Epithelial cell of esophagus (primary cell): ENCODE data around the gene GRPR.
A peak's percentile ranks its signal among the peaks of the same experiment; 100 is the strongest.

Experiments
- DNase-seq: peaks from one replicate; pipeline ENCODE4 v3.0.0; 2010; ENCODE audit warnings: low read depth
- H3K4me3 ChIP-seq: 2 replicates; pipeline ENCODE4 v1.5.1; 2011; ENCODE audit warnings: mild to moderate bottlenecking, low read length, control low read depth
- TF ChIP-seq, protein P1 (sequence below): IDR thresholded peaks from 2 replicates; pipeline ENCODE4 v1.5.1; 2011; ENCODE audit warnings: low read depth, mild to moderate bottlenecking, low read length, control low read depth, inconsistent platforms; ENCODE audit not compliant: insufficient read depth; ENCODE audit errors: missing control alignments

Gene GRPR

DNA sequence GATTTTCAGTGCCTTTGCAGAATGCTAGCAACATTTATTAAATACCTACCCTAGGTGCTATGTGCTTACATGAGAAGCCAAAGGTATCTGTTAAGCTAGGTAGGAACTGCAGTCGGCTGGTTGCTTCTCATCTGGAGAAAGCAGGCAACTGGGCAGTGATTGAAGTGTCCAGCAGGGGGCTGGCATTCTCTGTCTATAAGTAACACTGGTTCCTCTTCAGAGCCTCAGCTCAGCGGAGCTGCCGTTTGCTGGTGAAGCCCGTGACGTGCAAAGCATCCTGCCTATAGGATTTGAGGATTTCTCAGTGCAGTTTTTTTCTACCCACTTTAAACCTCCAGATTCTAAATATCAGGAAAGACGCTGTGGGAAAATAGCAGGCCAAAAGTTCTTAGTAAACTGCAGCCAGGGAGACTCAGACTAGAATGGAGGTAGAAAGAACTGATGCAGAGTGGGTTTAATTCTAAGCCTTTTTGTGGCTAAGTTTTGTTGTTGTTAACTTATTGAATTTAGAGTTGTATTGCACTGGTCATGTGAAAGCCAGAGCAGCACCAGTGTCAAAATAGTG, at the start of gene GRPR:
Gene GRPR, plus strand, starts transcription at position 344 of the 565 bp plus-strand sequence. CDS start 389 bp downstream, outside the sequence.
- no peak within 1 kb of the TSS for H3K4me3 ChIP-seq
- TF ChIP-seq, protein P1, sequence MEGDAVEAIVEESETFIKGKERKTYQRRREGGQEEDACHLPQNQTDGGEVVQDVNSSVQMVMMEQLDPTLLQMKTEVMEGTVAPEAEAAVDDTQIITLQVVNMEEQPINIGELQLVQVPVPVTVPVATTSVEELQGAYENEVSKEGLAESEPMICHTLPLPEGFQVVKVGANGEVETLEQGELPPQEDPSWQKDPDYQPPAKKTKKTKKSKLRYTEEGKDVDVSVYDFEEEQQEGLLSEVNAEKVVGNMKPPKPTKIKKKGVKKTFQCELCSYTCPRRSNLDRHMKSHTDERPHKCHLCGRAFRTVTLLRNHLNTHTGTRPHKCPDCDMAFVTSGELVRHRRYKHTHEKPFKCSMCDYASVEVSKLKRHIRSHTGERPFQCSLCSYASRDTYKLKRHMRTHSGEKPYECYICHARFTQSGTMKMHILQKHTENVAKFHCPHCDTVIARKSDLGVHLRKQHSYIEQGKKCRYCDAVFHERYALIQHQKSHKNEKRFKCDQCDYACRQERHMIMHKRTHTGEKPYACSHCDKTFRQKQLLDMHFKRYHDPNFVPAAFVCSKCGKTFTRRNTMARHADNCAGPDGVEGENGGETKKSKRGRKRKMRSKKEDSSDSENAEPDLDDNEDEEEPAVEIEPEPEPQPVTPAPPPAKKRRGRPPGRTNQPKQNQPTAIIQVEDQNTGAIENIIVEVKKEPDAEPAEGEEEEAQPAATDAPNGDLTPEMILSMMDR, result peak; percentile 73

DNA sequence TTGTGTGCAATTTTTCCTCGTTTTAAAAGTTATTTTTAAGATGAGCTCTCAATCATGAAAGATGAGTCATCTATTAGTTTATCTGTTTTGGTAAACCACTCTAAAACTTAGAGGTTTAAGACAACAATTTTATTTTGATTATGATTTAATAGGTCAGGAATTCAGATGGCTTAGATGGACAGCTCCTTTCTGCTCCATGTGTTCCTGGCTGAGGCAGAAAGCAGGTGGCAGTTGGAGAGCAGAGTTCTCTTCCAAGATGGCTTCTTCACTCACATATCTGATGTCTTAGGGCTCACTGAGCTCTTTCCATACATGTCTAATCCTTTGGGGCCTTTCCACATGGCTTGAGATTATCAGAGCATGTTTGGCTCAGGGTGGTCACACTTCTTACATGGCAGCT, 48.3 kb upstream of the GRPR start:
- DNase-seq, result no peak
- TF ChIP-seq, protein P1, result no peak
- H3K4me3 ChIP-seq, result no peak overlapping the region

More for the DNA sequence above, at the start of gene GRPR:
- DNase-seq, result peak; percentile 79

DNA sequence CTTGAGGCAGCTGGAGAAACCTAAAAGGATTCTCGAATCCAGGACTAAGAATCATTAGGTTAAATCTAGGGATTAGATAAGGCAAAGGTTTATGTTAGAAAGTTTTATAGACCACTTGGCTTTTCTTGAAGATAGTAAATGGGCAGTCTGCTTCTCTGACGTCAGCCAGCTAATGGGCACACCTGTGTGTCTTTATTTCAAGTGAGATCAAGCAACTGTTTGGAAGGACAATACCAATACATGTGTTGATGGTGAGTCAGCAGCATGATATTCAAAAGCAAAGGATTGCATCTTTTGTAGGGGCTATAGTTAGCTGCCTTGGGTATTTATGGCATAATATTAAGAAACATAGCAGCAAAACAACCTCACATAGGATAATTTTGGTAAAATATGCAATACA, 46.5 kb upstream of the GRPR start:
- TF ChIP-seq, protein P1, result no peak
- H3K4me3 ChIP-seq, result no peak overlapping the region
- DNase-seq, result peak; percentile 29

DNA sequence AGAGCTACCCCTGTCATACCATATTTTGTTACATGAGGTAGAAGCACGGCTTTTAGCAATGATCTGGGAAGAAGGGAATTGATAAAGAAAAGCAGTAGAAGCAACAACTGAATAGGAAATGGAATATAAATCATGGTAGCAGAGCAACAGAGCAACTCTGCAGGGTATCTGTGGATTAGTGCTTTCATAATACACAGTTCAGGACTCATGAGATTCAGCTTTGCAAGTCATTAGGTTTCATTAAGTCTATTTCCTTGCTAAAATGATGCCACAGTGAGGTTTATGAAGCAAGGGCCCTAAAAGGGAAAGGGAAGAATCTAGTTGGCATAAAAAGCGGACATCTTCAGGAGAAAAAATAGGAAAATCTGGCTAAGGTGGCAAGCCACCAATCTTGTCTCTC, 45.6 kb upstream of the GRPR start:
- no peak for DNase-seq
- TF ChIP-seq, protein P1, result no peak
- H3K4me3 ChIP-seq, result no peak overlapping the region

DNA sequence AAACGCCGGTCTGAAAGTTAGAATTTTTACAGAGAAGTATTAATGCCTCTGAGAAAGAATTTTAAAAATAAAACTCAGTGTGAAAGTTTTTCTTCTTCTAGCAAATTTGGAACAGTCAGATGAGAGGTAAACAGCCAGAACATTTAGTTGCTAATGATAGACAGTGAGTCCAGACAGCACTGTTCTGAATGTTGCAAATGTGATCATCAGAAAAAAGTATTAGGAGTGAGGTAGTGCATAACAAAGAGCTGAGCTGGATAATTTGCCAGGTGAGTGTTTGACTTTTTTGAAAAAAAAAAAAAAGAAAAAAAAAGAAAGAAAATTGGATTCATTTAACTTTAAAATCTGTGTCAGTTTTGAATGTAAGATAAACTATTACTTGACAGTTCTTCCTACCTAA, 42.0 kb upstream of the GRPR start:
- TF ChIP-seq, protein P1, result no peak
- H3K4me3 ChIP-seq, result no peak overlapping the region
- DNase-seq, result no peak

DNA sequence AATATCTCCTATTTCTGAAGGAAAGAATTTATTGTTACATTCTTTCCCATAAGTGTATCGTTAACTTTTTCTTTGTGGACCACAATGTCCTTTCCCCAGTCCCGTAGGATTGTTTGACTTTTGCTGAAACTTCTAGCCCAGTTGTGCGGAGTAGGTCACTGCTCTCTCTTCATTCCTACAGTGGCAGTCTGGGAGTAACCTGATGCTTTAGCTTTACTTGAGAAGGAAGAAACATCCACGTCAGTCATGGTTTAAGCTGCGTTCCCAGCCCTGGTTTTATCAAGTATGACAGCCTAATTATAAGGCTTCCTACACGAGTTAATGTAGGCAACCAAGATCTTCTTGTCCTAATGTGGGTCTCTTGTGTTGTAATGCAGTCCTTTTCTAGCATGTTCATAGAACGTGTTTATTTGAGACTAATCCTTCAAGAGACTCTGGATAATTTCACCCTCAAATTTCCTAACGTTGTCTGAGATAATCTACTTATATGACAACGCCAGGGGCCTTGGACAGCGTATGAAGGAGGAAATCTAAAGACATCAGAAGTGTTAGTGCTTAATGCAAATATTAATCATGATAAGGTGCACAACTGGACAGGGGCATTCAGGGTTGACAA, 40.8 kb upstream of the GRPR start:
- H3K4me3 ChIP-seq, result no peak overlapping the region
- DNase-seq, result no peak
- TF ChIP-seq, protein P1, result no peak

DNA sequence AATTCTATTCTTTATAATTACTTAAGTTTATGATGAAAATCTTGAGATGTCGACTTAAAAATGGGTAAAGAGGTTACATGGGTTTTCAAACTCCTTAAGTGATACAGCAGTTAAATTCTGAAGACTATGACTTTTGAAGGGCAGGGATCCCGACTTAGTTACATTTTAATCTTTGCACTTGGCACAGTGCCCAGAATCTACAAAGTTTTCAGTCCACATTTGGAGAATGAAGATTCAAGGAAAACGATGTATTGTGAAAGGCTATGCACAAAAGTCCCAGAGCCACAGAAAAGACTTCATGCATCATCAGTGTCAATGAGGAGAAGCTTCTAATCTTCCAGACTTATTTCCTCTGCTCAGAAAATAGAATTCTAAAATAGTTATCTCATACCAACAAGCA, 36.3 kb upstream of the GRPR start:
- H3K4me3 ChIP-seq, result no peak overlapping the region
- DNase-seq, result no peak
- TF ChIP-seq, protein P1, result no peak
